HepG2 (cell line): ENCODE results near the gene IFNA16. TPM values are rescaled to one million over a fixed set of nuclear protein-coding genes. Genes with fewer than 3 reads are reported as not detected.

Experiments
- ATAC-seq: fragments of 200-7000 bp; cut with Tn5 transposase; 3 replicates; pipeline ENCODE4 v1.9.1; 2020; ENCODE audit warnings: mild to moderate bottlenecking, moderate library complexity
- BruUV-seq: library from RNA; stranded (reverse); fragments of 400-500 nt; replicated peaks from 2 replicates; lab custom pipeline; 2021; lab: Mats Ljungman, UMichigan
- CTCF ChIA-PET: fragments of 300-600 bp; formaldehyde crosslinking; extraction: SDS; loops from one replicate; lab custom pipeline; 2021; ENCODE audit warnings: low total read pairs, inconsistent platforms, low intra/inter-chr PET ratio; lab: Yijun Ruan, JAX
- POLR2A ChIA-PET: fragments of 350-600 bp; sonication (Branson Sonifier 250); formaldehyde crosslinking; loops from one replicate; lab custom pipeline; 2020; ENCODE audit warnings: antibody characterized with exemption, inconsistent platforms; lab: Yijun Ruan, JAX
- DNase-seq: peaks from one replicate; pipeline ENCODE4 v3.0.0-alpha.2; 2015; ENCODE audit warnings: low spot score
- FAIRE-seq: peaks from 3 replicates; lab custom pipeline; 2011; peaks lifted over from hg19 to GRCh38; lab: Jason Lieb, UNC
- H2AFZ ChIP-seq: one replicate; pipeline ENCODE4 v1.6.1; 2011; ENCODE audit warnings: low read length, inconsistent platforms
- H3K27ac ChIP-seq: fragments of 300-600 bp; 3 replicates; pipeline ENCODE4 v1.8.0; 2011; ENCODE audit warnings: mixed run types, mild to moderate bottlenecking, mixed read lengths, low read length, inconsistent platforms; ENCODE audit not compliant: insufficient read depth; ENCODE audit errors: extremely low read length
- H3K27me3 ChIP-seq, 2 experiments: fragments of 200-600 bp in 1 of 2; 2 replicates in 1 of 2; 3 replicates in 1 of 2; pipeline versions ENCODE4 v1.6.0 to v1.8.0; 2011; ENCODE audit warnings: low read length in 2 of 2, mild to moderate bottlenecking in 2 of 2, moderate library complexity in 2 of 2, inconsistent platforms in 1 of 2; ENCODE audit not compliant: insufficient read depth in 2 of 2, control insufficient read depth in 1 of 2
- H3K36me3 ChIP-seq, 2 experiments: fragments of 200-600 bp in 1 of 2; replicated peaks in 1 of 2; 2 replicates in 1 of 2; 3 replicates in 1 of 2; pipeline versions ENCODE4 v1.5.1 to v1.8.0; 2011; ENCODE audit warnings: low read length in 2 of 2, inconsistent platforms in 1 of 2; ENCODE audit not compliant: insufficient read depth in 2 of 2, control insufficient read depth in 1 of 2
- H3K4me1 ChIP-seq: 2 replicates; pipeline ENCODE4 v1.5.1; 2012; ENCODE audit warnings: low read length, inconsistent platforms; ENCODE audit not compliant: insufficient read depth
- H3K4me2 ChIP-seq: 2 replicates; pipeline ENCODE4 v1.6.0; 2011; ENCODE audit warnings: low read depth, low read length, inconsistent platforms
- H3K4me3 ChIP-seq, 3 experiments: fragments of 200-600 bp in 1 of 3; sonication (generic), shearing (Covaris generic) in 1 of 3; replicated peaks in 1 of 3; 2 replicates each; pipeline ENCODE4 v1.5.1; 2011 to 2016; ENCODE audit warnings: low read length in 3 of 3, inconsistent platforms in 2 of 3, low read depth in 2 of 3, mild to moderate bottlenecking in 2 of 3, control low read depth in 1 of 3, mixed read lengths in 1 of 3; ENCODE audit not compliant: insufficient read depth in 1 of 3
- H3K79me2 ChIP-seq: one replicate; pipeline ENCODE4 v1.6.1; 2011; ENCODE audit warnings: low read length, inconsistent platforms; ENCODE audit not compliant: insufficient read depth
- H3K9ac ChIP-seq: 2 replicates; pipeline ENCODE4 v1.6.0; 2011; ENCODE audit warnings: mild to moderate bottlenecking, low read depth, low read length, inconsistent platforms; ENCODE audit not compliant: insufficient read depth
- H3K9me3 ChIP-seq: 2 replicates; pipeline ENCODE4 v1.5.1; 2012; ENCODE audit warnings: mild to moderate bottlenecking, low read length
- H4K20me1 ChIP-seq: 2 replicates; pipeline ENCODE4 v1.6.0; 2011; ENCODE audit warnings: inconsistent platforms, mild to moderate bottlenecking, low read length, moderate library complexity; ENCODE audit not compliant: insufficient read depth
- DR1 ChIP-seq: sonication (generic); formaldehyde crosslinking; IDR thresholded peaks from 2 replicates; pipeline ENCODE4 v1.8.0; 2021; ENCODE audit warnings: mild to moderate bottlenecking, missing genetic modification reagents, inconsistent platforms
- FOXP1 ChIP-seq, 2 experiments: fragments of 450-650 bp in 1 of 2; IDR thresholded peaks; 2 replicates each; pipeline ENCODE4 v1.6.1; 2017 to 2018; ENCODE audit warnings: antibody characterized with exemption in 1 of 2
- HES4 ChIP-seq: sonication (generic); formaldehyde crosslinking; IDR thresholded peaks from 2 replicates; pipeline ENCODE4 v1.9.0; 2021; ENCODE audit warnings: mild to moderate bottlenecking, missing genetic modification reagents, borderline replicate concordance
- JARID2 ChIP-seq: sonication (generic); formaldehyde crosslinking; IDR thresholded peaks from 2 replicates; pipeline ENCODE4 v1.8.1; 2023; ENCODE audit warnings: missing genetic modification reagents, inconsistent platforms; ENCODE audit not compliant: insufficient replicate concordance
- KDM5B ChIP-seq: sonication (generic); formaldehyde crosslinking; IDR thresholded peaks from 2 replicates; pipeline ENCODE4 v1.4.0; 2020; ENCODE audit warnings: missing genetic modification reagents, mild to moderate bottlenecking, borderline replicate concordance
- KLF6 ChIP-seq: IDR thresholded peaks from 2 replicates; pipeline ENCODE4 v1.8.0; 2016; ENCODE audit warnings: missing biosample characterization, missing genetic modification reagents
- RFXAP ChIP-seq: sonication (generic); formaldehyde crosslinking; IDR thresholded peaks from 2 replicates; pipeline ENCODE4 v1.4.0; 2020; ENCODE audit warnings: missing genetic modification reagents, borderline replicate concordance
- SMAD9 ChIP-seq: sonication (generic); formaldehyde crosslinking; IDR thresholded peaks from 2 replicates; pipeline ENCODE4 v1.5.1; 2020; ENCODE audit warnings: mild to moderate bottlenecking, missing genetic modification reagents
- SNRNP70 ChIP-seq: fragments of 200-400 bp; formaldehyde crosslinking; IDR thresholded peaks from 2 replicates; pipeline ENCODE4 v1.6.1; 2017; ENCODE audit warnings: mild to moderate bottlenecking, low read depth, low read length, moderate library complexity
- SP140L ChIP-seq: sonication (generic); formaldehyde crosslinking; IDR thresholded peaks from 2 replicates; pipeline ENCODE4 v1.4.0; 2020; ENCODE audit warnings: missing genetic modification reagents, borderline replicate concordance
- TAF15 ChIP-seq: fragments of 200-400 bp; formaldehyde crosslinking; IDR thresholded peaks from one replicate; pipeline ENCODE4 v1.6.1; 2018; ENCODE audit warnings: mild to moderate bottlenecking, low read depth, low read length; ENCODE audit not compliant: poor library complexity, severe bottlenecking
- TBX3 ChIP-seq: fragments of 450-650 bp; IDR thresholded peaks from 2 replicates; pipeline ENCODE4 v1.6.1; 2017; ENCODE audit warnings: antibody characterized with exemption, mild to moderate bottlenecking, inconsistent platforms, borderline replicate concordance
- ZNF205 ChIP-seq: IDR thresholded peaks from 2 replicates; pipeline ENCODE4 v1.6.1; 2018; ENCODE audit warnings: missing biosample characterization, missing genetic modification reagents
- ZNF296 ChIP-seq: sonication (generic); formaldehyde crosslinking; conservative IDR thresholded peaks from 2 replicates; pipeline ENCODE4 v1.5.0; 2020; ENCODE audit warnings: mild to moderate bottlenecking, missing genetic modification reagents
- ZNF543 ChIP-seq: sonication (generic); formaldehyde crosslinking; IDR thresholded peaks from 2 replicates; pipeline ENCODE4 v1.4.0; 2020; ENCODE audit warnings: mild to moderate bottlenecking, missing genetic modification reagents
- ZNF562 ChIP-seq: sonication (generic); formaldehyde crosslinking; IDR thresholded peaks from 2 replicates; pipeline ENCODE4 v1.8.0; 2022; ENCODE audit warnings: missing genetic modification reagents, borderline replicate concordance
- ZNF569 ChIP-seq: sonication (generic); formaldehyde crosslinking; IDR thresholded peaks from 2 replicates; pipeline ENCODE4 v1.5.0; 2020; ENCODE audit warnings: mild to moderate bottlenecking, missing genetic modification reagents, moderate library complexity, borderline replicate concordance
- ZNF589 ChIP-seq: sonication (generic); formaldehyde crosslinking; conservative IDR thresholded peaks from 2 replicates; pipeline ENCODE4 v1.8.0; 2022; ENCODE audit warnings: mild to moderate bottlenecking, moderate library complexity, missing genetic modification reagents
- ZNF775 ChIP-seq: sonication (generic); formaldehyde crosslinking; IDR thresholded peaks from 2 replicates; pipeline ENCODE4 v1.4.0; 2020; ENCODE audit warnings: missing genetic modification reagents, mild to moderate bottlenecking, moderate library complexity, borderline replicate concordance
- ZNF792 ChIP-seq: IDR thresholded peaks from 2 replicates; pipeline ENCODE4 v1.6.1; 2016
- ZSCAN25 ChIP-seq: sonication (generic); formaldehyde crosslinking; IDR thresholded peaks from 2 replicates; pipeline ENCODE4 v1.8.0; 2022; ENCODE audit warnings: mild to moderate bottlenecking, missing genetic modification reagents
- ZSCAN5A ChIP-seq: sonication (generic); formaldehyde crosslinking; IDR thresholded peaks from 2 replicates; pipeline ENCODE4 v1.8.0; 2022; ENCODE audit warnings: mild to moderate bottlenecking, missing genetic modification reagents, borderline replicate concordance
- WGBS: methylation state at CpG from one replicate; pipeline ENCODE4 v1.1.6; 2017; ENCODE audit warnings: low lambda C conversion rate; 5-methylcytosine and 5-hydroxymethylcytosine counted together
- in situ Hi-C: cut with HindIII; loops from 2 replicates; pipeline ENCODE4 v1.10.0; 2017; ENCODE audit warnings: low pct_unique_long_range_greater_than_20kb; ENCODE audit not compliant: extremely low pct_ligation_motif_present
- intact Hi-C: fragments of 100-400 bp; cut with micrococcal nuclease; formaldehyde crosslinking; loops from one replicate; pipeline ENCODE4 v1.10.0; 2022; ENCODE audit not compliant: unreplicated experiment
- polyA plus RNA-seq, 8 experiments: library from polyadenylated mRNA; depleted of rRNA in 3 of 8; stranded (reverse) in 7 of 8; unstranded in 1 of 8; fragments of >200 nt; fragmentation: Illumina TruSeq in 4 of 8; extraction: Trizol in 4 of 8; gene quantifications; 2 replicates each; pipeline versions ENCODE4 v1.2.1 to v1.2.3, GENCODE V29; 2011 to 2016; ENCODE audit warnings: low read depth in 4 of 8, missing spikeins in 1 of 8, mixed read lengths in 1 of 8; ENCODE audit not compliant: insufficient read depth in 1 of 8
- total RNA-seq, 5 experiments: library from RNA; depleted of rRNA; stranded (reverse); fragments of >200 nt; fragmentation: Illumina TruSeq; extraction: Trizol; gene quantifications; 2 replicates each; pipeline ENCODE4 v1.2.3, GENCODE V29; 2016; ENCODE audit warnings: low read depth in 1 of 5
- TF ChIP-seq, protein P1 (sequence below): IDR thresholded peaks from 2 replicates; pipeline ENCODE4 v1.6.1; 2016; ENCODE audit warnings: mild to moderate bottlenecking, missing biosample characterization, missing genetic modification reagents
- TF ChIP-seq, protein P2 (sequence below): sonication (generic); formaldehyde crosslinking; IDR thresholded peaks from 2 replicates; pipeline ENCODE4 v1.4.0; 2020; ENCODE audit warnings: low read depth, mild to moderate bottlenecking, missing genetic modification reagents

IFNA16 gene
- total and polyA plus RNA-seq, 2 of the 13 experiments (the other 11 are each of a cell fraction or from before 2014, with no cell fraction given) = not detected

DNA sequence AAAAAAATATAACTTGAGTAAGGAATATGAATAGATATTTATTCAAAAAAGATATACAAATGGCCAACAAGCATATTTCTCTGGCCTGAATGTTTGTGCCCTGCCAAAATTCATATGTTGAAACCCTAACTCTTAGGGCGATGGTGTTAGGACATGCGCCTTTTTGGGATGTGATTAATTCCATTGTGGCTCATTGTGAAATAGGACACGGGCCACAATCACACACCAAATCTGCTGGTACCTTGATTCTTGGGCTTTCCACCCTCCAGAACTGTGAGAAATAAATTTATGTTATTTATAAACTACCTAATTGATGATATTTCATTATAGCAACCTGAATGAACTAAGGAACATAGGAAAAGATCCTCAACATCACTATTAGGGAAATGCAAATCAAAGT, 45.0 kb downstream of the IFNA16 start (continued):
- TF ChIP-seq, protein P1, sequence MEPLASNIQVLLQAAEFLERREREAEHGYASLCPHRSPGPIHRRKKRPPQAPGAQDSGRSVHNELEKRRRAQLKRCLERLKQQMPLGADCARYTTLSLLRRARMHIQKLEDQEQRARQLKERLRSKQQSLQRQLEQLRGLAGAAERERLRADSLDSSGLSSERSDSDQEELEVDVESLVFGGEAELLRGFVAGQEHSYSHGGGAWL (CRISPR knock-in tag) = no peak
- no peak for TF ChIP-seq SNRNP70
- no peak for TF ChIP-seq HES4 (CRISPR knock-in tag)
- TF ChIP-seq ZNF296 (CRISPR knock-in tag) = no peak
- no peak for TF ChIP-seq TAF15
- TF ChIP-seq ZSCAN5A (CRISPR knock-in tag) = no peak
- TF ChIP-seq SMAD9 (CRISPR knock-in tag) = no peak
- no peak for TF ChIP-seq RFXAP (CRISPR knock-in tag)
- no peak for TF ChIP-seq ZNF775 (CRISPR knock-in tag)

DNA sequence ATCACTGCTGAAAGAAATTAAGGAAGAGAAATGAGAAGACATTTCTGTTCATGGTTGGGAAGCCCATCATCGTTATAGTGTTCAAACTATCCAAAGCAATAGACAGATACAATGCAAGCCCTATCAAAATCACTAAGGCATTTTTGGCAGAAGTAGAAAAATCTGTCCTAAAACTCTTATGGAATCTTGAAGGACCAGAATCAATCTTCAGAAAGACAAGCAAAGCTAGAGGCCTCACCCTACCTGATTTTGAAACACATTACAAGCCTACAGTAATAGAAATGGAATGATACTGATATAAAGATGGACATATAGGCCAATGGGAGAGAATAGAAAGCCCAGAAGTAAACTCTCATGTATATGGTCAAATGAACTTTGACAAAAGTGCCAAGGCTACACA, 45.8 kb downstream of the IFNA16 start:
- no peak for FAIRE-seq
- intact Hi-C loops = no loop called here
- TF ChIP-seq, protein P2, sequence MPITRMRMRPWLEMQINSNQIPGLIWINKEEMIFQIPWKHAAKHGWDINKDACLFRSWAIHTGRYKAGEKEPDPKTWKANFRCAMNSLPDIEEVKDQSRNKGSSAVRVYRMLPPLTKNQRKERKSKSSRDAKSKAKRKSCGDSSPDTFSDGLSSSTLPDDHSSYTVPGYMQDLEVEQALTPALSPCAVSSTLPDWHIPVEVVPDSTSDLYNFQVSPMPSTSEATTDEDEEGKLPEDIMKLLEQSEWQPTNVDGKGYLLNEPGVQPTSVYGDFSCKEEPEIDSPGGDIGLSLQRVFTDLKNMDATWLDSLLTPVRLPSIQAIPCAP (CRISPR knock-in tag) = no peak
- TF ChIP-seq ZNF569 (CRISPR knock-in tag) (no peak), SMAD9 (CRISPR knock-in tag) (no peak), TBX3 (no peak), HES4 (CRISPR knock-in tag) (no peak), JARID2 (CRISPR knock-in tag) (no peak), KLF6 (no peak), DR1 (CRISPR knock-in tag) (no peak), ZNF792 (CRISPR knock-in tag) (no peak), ZNF543 (CRISPR knock-in tag) (no peak), SP140L (no peak), ZNF205 (CRISPR knock-in tag) (no peak), ZNF562 (CRISPR knock-in tag) (no peak), FOXP1 (IDR thresholded peaks at IDR 0.05) (no peak), FOXP1 (CRISPR knock-in tag; IDR thresholded peaks at IDR 0.05) (no peak), ZNF589 (CRISPR knock-in tag) (no peak), ZSCAN25 (CRISPR knock-in tag) (no peak), KDM5B (CRISPR knock-in tag) (no peak)

More for the DNA sequence above, 45.8 kb downstream of the IFNA16 start:
- Histone ChIP-seq H3K27me3 (no peaks in the 10 kb centered on the region), H3K9me3 (no peaks in the 10 kb centered on the region), H3K4me2 (no peak overlapping the region), H3K4me1 (no peaks in the 10 kb centered on the region), H3K79me2 (no peaks in the 10 kb centered on the region), H4K20me1 (no peaks in the 10 kb centered on the region), H2AFZ (no peak overlapping the region), H3K27ac (no peak overlapping the region), H3K4me3 (no peak overlapping the region), H3K36me3 (no peaks in the 10 kb centered on the region), H3K9ac (no peak overlapping the region)
- 4% methylated on average over 1 of the region's 1 CpG for WGBS
- in situ Hi-C loops = no loop called here
- DNase-seq (no peak), ATAC-seq (no peak)
- CTCF ChIA-PET = no interaction called here
- POLR2A ChIA-PET = no interaction called here
- BruUV-seq = no TSS peak
